ENCODE data around the gene DGKZ.

GRCh38 chr11:46348566-46349401 lies 1.5 kb downstream of the DGKZ start:
- no peak for TF ChIP-seq EZH2phosphoT487 (IDR thresholded peaks at IDR 0.05; ENCODE audit: insufficient read depth, low read depth)
- no peak for TF ChIP-seq EZH2 (IDR thresholded peaks at IDR 0.05; ENCODE audit: insufficient read depth, poor library complexity, severe bottlenecking)

All from GM23248 (cell line).